Neural progenitor cell (in vitro differentiated cells): ENCODE results near the gene TTLL10. TPM values are rescaled to one million over a fixed set of nuclear protein-coding genes. Genes with fewer than 3 reads are reported as not detected.

Experiments used
- DNase-seq: peaks from one replicate; pipeline ENCODE4 v3.0.0-alpha.2; 2016; ENCODE audit warnings: low spot score
- H2AFZ ChIP-seq: fragments of 200-600 bp; sonication (generic); replicated peaks from 2 replicates; pipeline ENCODE4 v1.6.1; 2016; ENCODE audit warnings: antibody characterized with exemption
- H3F3A ChIP-seq: fragments of 200-600 bp; sonication (generic); 2 replicates; pipeline ENCODE4 v1.6.1; 2016; ENCODE audit warnings: antibody characterized with exemption, low read depth
- H3K27ac ChIP-seq: fragments of 200-600 bp; sonication (generic); 2 replicates; pipeline ENCODE4 v1.5.1; 2016; ENCODE audit warnings: mild to moderate bottlenecking
- H3K27me3 ChIP-seq: fragments of 200-600 bp; sonication (generic); 2 replicates; pipeline ENCODE4 v1.6.1; 2016; ENCODE audit warnings: mild to moderate bottlenecking, moderate library complexity
- H3K36me3 ChIP-seq: fragments of 200-600 bp; sonication (generic); 2 replicates; pipeline ENCODE4 v1.5.1; 2016
- H3K4me1 ChIP-seq: fragments of 200-600 bp; sonication (generic); 2 replicates; pipeline ENCODE4 v1.6.1; 2016; ENCODE audit warnings: mixed run types
- H3K4me2 ChIP-seq: fragments of 200-600 bp; sonication (generic); 2 replicates; pipeline ENCODE4 v1.6.1; 2016
- H3K4me3 ChIP-seq: fragments of 200-600 bp; sonication (generic); 2 replicates; pipeline ENCODE4 v1.5.1; 2016
- H3K79me2 ChIP-seq: fragments of 200-600 bp; sonication (generic); 2 replicates; pipeline ENCODE4 v1.6.1; 2016; ENCODE audit warnings: low read depth
- H3K9ac ChIP-seq: fragments of 200-600 bp; sonication (generic); 2 replicates; pipeline ENCODE4 v1.6.1; 2016
- H3K9me3 ChIP-seq: fragments of 200-600 bp; sonication (generic); 2 replicates; pipeline ENCODE4 v1.5.1; 2016; ENCODE audit warnings: low read depth
- H4K20me1 ChIP-seq: fragments of 200-600 bp; sonication (generic); 2 replicates; pipeline ENCODE4 v1.6.1; 2016; ENCODE audit warnings: low read depth
- H3K27ac Mint-ChIP-seq: 3 replicates; pipeline ENCODE4 v1.8.0; 2021; ENCODE audit warnings: mixed read lengths
- H3K27me3 Mint-ChIP-seq: 2 replicates; pipeline ENCODE4 v1.8.0; 2022; ENCODE audit warnings: low read depth, mild to moderate bottlenecking, inconsistent platforms, moderate library complexity, mixed read lengths; ENCODE audit not compliant: insufficient read depth
- H3K36me3 Mint-ChIP-seq: 3 replicates; pipeline ENCODE4 v1.8.0; 2021; ENCODE audit warnings: mixed read lengths
- H3K4me1 Mint-ChIP-seq: 3 replicates; pipeline ENCODE4 v1.8.0; 2021; ENCODE audit warnings: mixed read lengths
- H3K4me3 Mint-ChIP-seq: 3 replicates; pipeline ENCODE4 v1.8.0; 2021; ENCODE audit warnings: mild to moderate bottlenecking, moderate library complexity, mixed read lengths
- H3K9me3 Mint-ChIP-seq: 3 replicates; pipeline ENCODE4 v1.8.0; 2020; ENCODE audit warnings: mixed read lengths
- EZH2 ChIP-seq: fragments of 200-600 bp; sonication (generic); IDR thresholded peaks from 2 replicates; pipeline ENCODE4 v1.6.1; 2017; ENCODE audit warnings: antibody characterized with exemption, mild to moderate bottlenecking, moderate library complexity
- EZH2phosphoT487 ChIP-seq: fragments of 200-600 bp; sonication (generic); IDR thresholded peaks from 2 replicates; pipeline ENCODE4 v1.6.1; 2017; ENCODE audit warnings: antibody characterized with exemption
- total RNA-seq: library from RNA; depleted of rRNA; stranded (reverse); fragments of >200 nt; gene quantifications from 2 replicates; pipeline ENCODE4 v1.2.3, GENCODE V29; 2015; ENCODE audit warnings: low replicate concordance
- TF ChIP-seq, protein P1 (sequence below): fragments of 200-600 bp; sonication (generic); IDR thresholded peaks from 2 replicates; pipeline ENCODE4 v1.5.1; 2017; ENCODE audit warnings: antibody characterized with exemption, mild to moderate bottlenecking

TTLL10 gene, protein sequence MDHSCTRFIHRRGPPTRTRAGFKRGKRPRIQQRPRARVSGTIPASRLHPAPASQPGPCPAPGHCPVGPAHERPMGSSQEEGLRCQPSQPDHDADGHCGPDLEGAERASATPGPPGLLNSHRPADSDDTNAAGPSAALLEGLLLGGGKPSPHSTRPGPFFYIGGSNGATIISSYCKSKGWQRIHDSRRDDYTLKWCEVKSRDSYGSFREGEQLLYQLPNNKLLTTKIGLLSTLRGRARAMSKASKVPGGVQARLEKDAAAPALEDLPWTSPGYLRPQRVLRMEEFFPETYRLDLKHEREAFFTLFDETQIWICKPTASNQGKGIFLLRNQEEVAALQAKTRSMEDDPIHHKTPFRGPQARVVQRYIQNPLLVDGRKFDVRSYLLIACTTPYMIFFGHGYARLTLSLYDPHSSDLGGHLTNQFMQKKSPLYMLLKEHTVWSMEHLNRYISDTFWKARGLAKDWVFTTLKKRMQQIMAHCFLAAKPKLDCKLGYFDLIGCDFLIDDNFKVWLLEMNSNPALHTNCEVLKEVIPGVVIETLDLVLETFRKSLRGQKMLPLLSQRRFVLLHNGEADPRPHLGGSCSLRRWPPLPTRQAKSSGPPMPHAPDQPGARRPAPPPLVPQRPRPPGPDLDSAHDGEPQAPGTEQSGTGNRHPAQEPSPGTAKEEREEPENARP
- total RNA-seq = 0.22 TPM in 1 of 2 replicates, not detected in the other

DNA sequence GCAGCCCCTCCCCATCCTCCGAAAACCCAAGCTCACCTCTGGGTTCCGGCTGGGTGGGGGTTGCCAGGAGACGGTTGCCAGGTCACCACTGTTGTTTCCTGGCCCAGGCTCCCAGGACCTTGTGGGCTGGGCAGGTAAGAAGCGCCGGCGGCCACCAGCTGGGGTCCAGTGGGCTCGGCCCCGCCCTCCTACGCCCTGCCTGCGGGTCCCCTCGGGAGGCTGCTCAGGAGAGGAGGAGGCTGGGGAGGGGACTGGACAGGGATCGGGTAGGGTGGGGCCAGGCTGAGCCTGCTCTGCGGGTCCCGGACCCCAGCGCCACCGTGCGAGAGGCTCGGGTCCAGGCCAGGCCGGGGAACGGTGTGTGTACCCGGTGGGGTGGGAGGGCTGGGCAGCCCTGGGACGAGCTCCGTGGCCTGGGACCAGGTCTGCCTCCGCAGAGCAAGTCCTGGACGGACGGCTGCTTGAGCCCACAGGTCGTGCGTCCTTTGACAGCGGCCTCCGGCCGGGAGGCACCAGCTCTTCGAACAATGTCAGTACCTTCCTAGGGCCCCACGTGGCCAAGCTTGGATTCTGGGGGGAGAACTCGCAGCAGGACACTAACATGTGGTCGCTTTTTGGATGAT is at the start of gene TTLL10:
Gene TTLL10 (plus strand): TSS at position 88 of the 623 bp plus-strand sequence. CDS start 5,336 bp downstream, outside the sequence.
- Mint-ChIP-seq H3K27me3 (peaks cover 13% of the 10 kb centered on the region), H3K4me1 (peaks cover 25% of the 10 kb centered on the region), H3K36me3 (no peaks in the 10 kb centered on the region), H3K4me3 (peak within 1 kb of the TSS; percentile 59), H3K27ac (no peak within 1 kb of the TSS), H3K9me3 (no peaks in the 10 kb centered on the region)
- DNase-seq = peak; percentile 69
- H3K4me2 ChIP-seq = peak within 1 kb of the TSS; percentile 60
- H3K36me3 ChIP-seq = no peaks in the 10 kb centered on the region
- H3K4me1 ChIP-seq = peaks cover 13% of the 10 kb centered on the region
- H2AFZ ChIP-seq = no peak within 1 kb of the TSS
- H4K20me1 ChIP-seq = no peaks in the 10 kb centered on the region
- H3K9me3 ChIP-seq = no peaks in the 10 kb centered on the region
- peaks cover 33% of the 10 kb centered on the region for H3K27me3 ChIP-seq
- no peak within 1 kb of the TSS for H3K27ac ChIP-seq
- peaks cover 4% of the 10 kb centered on the region for H3F3A ChIP-seq
- H3K79me2 ChIP-seq = no peaks in the 10 kb centered on the region
- TF ChIP-seq EZH2phosphoT487 (no peak), EZH2 (no peak)
- TF ChIP-seq, protein P1, sequence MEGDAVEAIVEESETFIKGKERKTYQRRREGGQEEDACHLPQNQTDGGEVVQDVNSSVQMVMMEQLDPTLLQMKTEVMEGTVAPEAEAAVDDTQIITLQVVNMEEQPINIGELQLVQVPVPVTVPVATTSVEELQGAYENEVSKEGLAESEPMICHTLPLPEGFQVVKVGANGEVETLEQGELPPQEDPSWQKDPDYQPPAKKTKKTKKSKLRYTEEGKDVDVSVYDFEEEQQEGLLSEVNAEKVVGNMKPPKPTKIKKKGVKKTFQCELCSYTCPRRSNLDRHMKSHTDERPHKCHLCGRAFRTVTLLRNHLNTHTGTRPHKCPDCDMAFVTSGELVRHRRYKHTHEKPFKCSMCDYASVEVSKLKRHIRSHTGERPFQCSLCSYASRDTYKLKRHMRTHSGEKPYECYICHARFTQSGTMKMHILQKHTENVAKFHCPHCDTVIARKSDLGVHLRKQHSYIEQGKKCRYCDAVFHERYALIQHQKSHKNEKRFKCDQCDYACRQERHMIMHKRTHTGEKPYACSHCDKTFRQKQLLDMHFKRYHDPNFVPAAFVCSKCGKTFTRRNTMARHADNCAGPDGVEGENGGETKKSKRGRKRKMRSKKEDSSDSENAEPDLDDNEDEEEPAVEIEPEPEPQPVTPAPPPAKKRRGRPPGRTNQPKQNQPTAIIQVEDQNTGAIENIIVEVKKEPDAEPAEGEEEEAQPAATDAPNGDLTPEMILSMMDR = no peak
- no peak within 1 kb of the TSS for H3K4me3 ChIP-seq
- no peak within 1 kb of the TSS for H3K9ac ChIP-seq

DNA sequence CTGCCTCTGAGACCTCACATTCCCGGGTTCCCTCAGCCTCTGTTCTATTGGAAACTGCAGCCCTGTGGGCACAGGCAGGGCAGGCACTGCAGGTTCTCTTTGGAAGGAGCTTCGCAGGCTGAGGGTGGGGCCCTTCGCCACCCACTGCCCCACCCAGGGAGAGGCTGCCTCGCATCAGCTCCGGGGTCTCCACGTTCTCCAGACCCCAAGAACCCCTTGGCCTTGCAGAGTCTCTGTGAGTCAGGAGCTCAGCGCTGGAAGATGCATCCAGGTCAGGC is 49.2 kb upstream of the TTLL10 start:
- no peaks in the 10 kb centered on the region for H4K20me1 ChIP-seq
- H3K4me1 ChIP-seq = no peaks in the 10 kb centered on the region
- no peaks in the 10 kb centered on the region for H3K36me3 ChIP-seq
- H3F3A ChIP-seq = no peaks in the 10 kb centered on the region
- H2AFZ ChIP-seq = no peak overlapping the region
- Mint-ChIP-seq H3K27me3 (peaks cover 24% of the 10 kb centered on the region), H3K36me3 (peaks cover 4% of the 10 kb centered on the region), H3K4me3 (peak overlapping the region; percentile 77), H3K9me3 (peaks cover 9% of the 10 kb centered on the region), H3K27ac (no peak overlapping the region), H3K4me1 (peaks cover 12% of the 10 kb centered on the region)
- no peak overlapping the region for H3K4me2 ChIP-seq
- H3K4me3 ChIP-seq = no peak overlapping the region
- H3K79me2 ChIP-seq = no peaks in the 10 kb centered on the region
- H3K9me3 ChIP-seq = no peaks in the 10 kb centered on the region
- H3K9ac ChIP-seq = no peak overlapping the region
- no peak for DNase-seq
- H3K27ac ChIP-seq = no peak overlapping the region
- no peak for TF ChIP-seq EZH2phosphoT487
- TF ChIP-seq, protein P1 = no peak
- H3K27me3 ChIP-seq = peaks cover 18% of the 10 kb centered on the region

DNA sequence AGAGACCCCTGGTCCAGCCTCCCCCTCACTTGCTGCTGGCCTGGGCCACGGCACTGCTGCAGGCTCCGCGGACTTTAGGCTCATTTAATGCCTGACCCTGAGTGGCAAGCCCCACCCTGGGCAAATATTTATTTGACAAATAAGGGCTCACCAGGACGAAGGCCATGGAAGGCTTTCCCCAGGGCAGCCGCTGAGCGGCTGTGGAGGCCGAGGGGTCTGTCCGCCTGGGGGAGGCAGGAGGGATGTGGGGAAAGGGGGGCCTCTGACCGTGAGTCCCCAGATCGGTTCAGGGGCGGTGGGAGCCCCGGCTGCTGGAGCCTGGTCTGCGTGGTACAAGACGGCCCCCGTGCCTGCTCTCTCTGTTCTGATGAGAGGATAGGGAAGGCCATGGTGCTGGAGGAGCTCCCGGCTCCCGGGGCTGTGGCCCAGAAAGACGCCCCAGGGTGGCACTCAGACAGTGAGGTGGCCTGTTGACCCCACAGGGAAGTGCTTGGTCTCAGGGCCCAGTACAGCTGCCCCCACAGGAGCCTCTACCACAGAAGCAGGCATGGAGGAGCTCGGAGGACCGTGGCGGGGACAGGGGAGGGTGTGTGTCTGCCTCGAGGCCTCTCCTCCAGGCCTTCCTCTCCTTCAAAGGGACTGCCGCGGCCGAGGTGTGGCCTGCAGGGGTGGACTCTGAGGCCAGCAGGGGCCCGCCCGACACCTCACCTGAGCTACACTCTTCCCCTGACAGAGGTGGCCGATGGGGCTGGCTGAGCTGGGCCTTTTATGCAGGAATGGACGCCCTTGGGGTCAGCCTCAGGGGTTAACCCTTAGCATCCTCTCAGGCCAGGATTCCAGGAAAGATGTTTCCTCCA is 48.7 kb upstream of the TTLL10 start:
- Histone ChIP-seq H4K20me1 (no peaks in the 10 kb centered on the region), H3K79me2 (no peaks in the 10 kb centered on the region), H3F3A (no peaks in the 10 kb centered on the region), H2AFZ (no peak overlapping the region), H3K4me2 (no peak overlapping the region), H3K9me3 (no peaks in the 10 kb centered on the region), H3K36me3 (no peaks in the 10 kb centered on the region), H3K4me3 (no peak overlapping the region), H3K4me1 (no peaks in the 10 kb centered on the region), H3K9ac (no peak overlapping the region), H3K27me3 (peaks cover 13% of the 10 kb centered on the region), H3K27ac (no peak overlapping the region)
- peaks cover 9% of the 10 kb centered on the region for H3K9me3 Mint-ChIP-seq
- TF ChIP-seq, protein P1 = no peak
- TF ChIP-seq EZH2phosphoT487 (no peak), EZH2 (no peak)
- no peak overlapping the region for H3K27ac Mint-ChIP-seq
- DNase-seq = no peak
- peaks cover 22% of the 10 kb centered on the region for H3K27me3 Mint-ChIP-seq
- H3K36me3 Mint-ChIP-seq = peaks cover 4% of the 10 kb centered on the region
- no peak overlapping the region for H3K4me3 Mint-ChIP-seq
- H3K4me1 Mint-ChIP-seq = peaks cover 12% of the 10 kb centered on the region
